Pons (tissue), 1 donor: ENCODE data around the gene CDC42EP4.

Source experiments
- DNase-seq: peaks from one replicate; pipeline ENCODE4 v3.0.0-alpha.2; 2016; ENCODE audit warnings: low spot score

CDC42EP4 gene

GRCh38 chr17:73251871-73252270 lies 59.9 kb downstream of the CDC42EP4 start:
- DNase-seq = no peak

GRCh38 chr17:73250851-73251640 lies 60.8 kb downstream of the CDC42EP4 start:
- DNase-seq = no peak

- no peak for DNase-seq
Observed at GRCh38 chr17:73249700-73250099, 62.1 kb downstream of the CDC42EP4 start.

- no peak for DNase-seq
Observed at GRCh38 chr17:73248532-73248931, 63.3 kb downstream of the CDC42EP4 start.

GRCh38 chr17:73247726-73248125 lies 64.1 kb downstream of the CDC42EP4 start:
- DNase-seq = no peak

GRCh38 chr17:73240561-73240960 lies 71.2 kb downstream of the CDC42EP4 start:
- DNase-seq = no peak

- DNase-seq = no peak
Observed at GRCh38 chr17:73237714-73238113, 74.1 kb downstream of the CDC42EP4 start.

GRCh38 chr17:73234736-73235135 lies 77.1 kb downstream of the CDC42EP4 start:
- DNase-seq = no peak
